Activated CD8-positive, alpha-beta T cell treated with anti-CD3 and anti-CD28 coated beads for 36 hours (primary cell): ENCODE measurements around the gene STIP1. TPM values are rescaled to one million over a fixed set of nuclear protein-coding genes. Genes with fewer than 3 reads are reported as not detected.

Experiments used
- ATAC-seq: fragments of 200-7000 bp; cut with Tn5 transposase; one replicate; pipeline ENCODE4 v1.10.0; 2021; ENCODE audit warnings: mild to moderate bottlenecking, moderate library complexity
- CTCF ChIA-PET: fragments of 350-600 bp; sonication (Branson Sonifier 250); formaldehyde crosslinking; loops from one replicate; lab custom pipeline; 2021; ENCODE audit warnings: antibody characterized with exemption; lab: Charles Lee
- POLR2A ChIA-PET: fragments of 350-600 bp; sonication (Branson Sonifier 250); formaldehyde crosslinking; loops from one replicate; lab custom pipeline; 2021; ENCODE audit warnings: antibody characterized with exemption; lab: Charles Lee
- DNase-seq: peaks from one replicate; pipeline ENCODE4 v3.0.0-alpha.2; 2020
- H3K27ac Mint-ChIP-seq: one replicate; pipeline ENCODE4 v1.8.0; 2021; ENCODE audit warnings: mild to moderate bottlenecking, mixed read lengths
- H3K27me3 Mint-ChIP-seq: one replicate; pipeline ENCODE4 v1.8.0; 2021; ENCODE audit warnings: mixed read lengths
- H3K36me3 Mint-ChIP-seq: one replicate; pipeline ENCODE4 v1.8.0; 2021; ENCODE audit warnings: low read depth, mixed read lengths
- H3K4me1 Mint-ChIP-seq: one replicate; pipeline ENCODE4 v1.8.0; 2021; ENCODE audit warnings: low read depth, mixed read lengths
- H3K4me3 Mint-ChIP-seq: one replicate; pipeline ENCODE4 v1.8.0; 2021; ENCODE audit warnings: mild to moderate bottlenecking, moderate library complexity, mixed read lengths
- H3K9me3 Mint-ChIP-seq: one replicate; pipeline ENCODE4 v1.8.0; 2021; ENCODE audit warnings: mixed read lengths
- CTCF ChIP-seq: fragments of 200-600 bp; IDR thresholded peaks from one replicate; pipeline ENCODE4 v1.8.0; 2022; ENCODE audit warnings: antibody characterized with exemption, mild to moderate bottlenecking
- intact Hi-C: fragments of 100-400 bp; cut with micrococcal nuclease; formaldehyde crosslinking; loops from one replicate; pipeline ENCODE4 v1.10.0; 2022
- total RNA-seq, 2 experiments: library from RNA; stranded (reverse); gene quantifications; one replicate each; pipeline ENCODE4 v1.2.3, GENCODE V29; 2021

STIP1 gene
- total RNA-seq, 2 experiments from 2014 or later: 396 to 416 TPM

GRCh38 chr11:64203421-64204079 is 17.6 kb downstream of the STIP1 start:
- no peak for TF ChIP-seq CTCF
- ChIA-PET POLR2A (interaction anchor here (0.7 to 9.7 kb wide), 7 partner anchors 14 to 99 kb away, joined by 3 to 206 read pairs (median 55); partner anchors contain the start of genes ESRRA, FKBP2, NUDT22 and PPP1R14B), CTCF (interaction anchor here (1.4 to 7.5 kb wide), 15 partner anchors 8 to 151 kb away, joined by 5 to 111 read pairs (median 11); partner anchors contain the start of genes CATSPERZ, NUDT22, PLCB3 and PPP1R14B)
- Mint-ChIP-seq H3K27ac (peak overlapping the region; percentile 49), H3K27me3 (no peaks in the 10 kb centered on the region), H3K36me3 (peaks cover 75% of the 10 kb centered on the region), H3K9me3 (no peaks in the 10 kb centered on the region), H3K4me3 (no peak overlapping the region), H3K4me1 (peaks cover 35% of the 10 kb centered on the region)
- DNase-seq (no peak), ATAC-seq (no peak)
- intact Hi-C loops: loop anchor here (5.0 kb wide), 1 partner anchor 99 kb away; the partner anchor contains the start of gene CATSPERZ

GRCh38 chr11:64204080-64204440 is 18.1 kb downstream of the STIP1 start:
- peak overlapping the region; percentile 65 for H3K27ac Mint-ChIP-seq
- H3K4me3 Mint-ChIP-seq: no peak overlapping the region
- POLR2A ChIA-PET: interaction anchor here (0.7 to 9.7 kb wide), 12 partner anchors 8 to 120 kb away, joined by 3 to 206 read pairs (median 4); partner anchors contain the start of genes ESRRA, FKBP2, NUDT22 and PLCB3
- DNase-seq: no peak
- H3K27me3 Mint-ChIP-seq: no peaks in the 10 kb centered on the region
- TF ChIP-seq CTCF: no peak
- intact Hi-C loops: loop anchor here (5.0 kb wide), 1 partner anchor 98 kb away; the partner anchor contains the start of gene CATSPERZ
- peaks cover 40% of the 10 kb centered on the region for H3K4me1 Mint-ChIP-seq
- no peak for ATAC-seq
- H3K9me3 Mint-ChIP-seq: no peaks in the 10 kb centered on the region
- peaks cover 78% of the 10 kb centered on the region for H3K36me3 Mint-ChIP-seq
- CTCF ChIA-PET: interaction anchor here (0.7 to 7.5 kb wide), 24 partner anchors 9 to 155 kb away, joined by 3 to 111 read pairs (median 7); partner anchors contain the start of genes BAD, CATSPERZ, FKBP2 and NUDT22

GRCh38 chr11:64204464-64204989 is 18.6 kb downstream of the STIP1 start:
- H3K4me3 Mint-ChIP-seq: peak overlapping the region; percentile 53
- H3K9me3 Mint-ChIP-seq: no peaks in the 10 kb centered on the region
- peaks cover 79% of the 10 kb centered on the region for H3K36me3 Mint-ChIP-seq
- ATAC-seq (peak; percentile 10), DNase-seq (peak; percentile 87)
- peak overlapping the region; percentile 65 for H3K27ac Mint-ChIP-seq
- peaks cover 44% of the 10 kb centered on the region for H3K4me1 Mint-ChIP-seq
- ChIA-PET CTCF (interaction anchor here (0.7 to 7.5 kb wide), 25 partner anchors 9 to 155 kb away, joined by 3 to 111 read pairs (median 7); partner anchors contain the start of genes BAD, CATSPERZ, FKBP2 and NUDT22), POLR2A (interaction anchor here (0.7 to 9.7 kb wide), 15 partner anchors 7 to 119 kb away, joined by 3 to 206 read pairs (median 4); partner anchors contain the start of genes ESRRA, FKBP2, NUDT22 and PLCB3)
- TF ChIP-seq CTCF: peak; percentile 62
- no peaks in the 10 kb centered on the region for H3K27me3 Mint-ChIP-seq
- intact Hi-C loops: loop anchor here (5.0 kb wide), 1 partner anchor 98 kb away; the partner anchor contains the start of gene CATSPERZ

GRCh38 chr11:64206457-64207255 is 20.7 kb downstream of the STIP1 start, which contains the start of gene FERMT3:
TSS of gene FERMT3 (plus strand) at chr11:64206721. CDS start at chr11:64207365, 644 bp downstream.
- ChIA-PET CTCF (interaction anchor here (0.9 to 7.5 kb wide), 14 partner anchors 9 to 148 kb away, joined by 3 to 111 read pairs (median 9); partner anchors contain the start of genes CATSPERZ, NUDT22, PLCB3 and PPP1R14B), POLR2A (interaction anchor here (0.5 to 9.7 kb wide), 37 partner anchors 9 to 528 kb away, joined by 3 to 206 read pairs (median 4); partner anchors contain the start of genes CCDC88B, DNAJC4, ESRRA and MACROD1)
- DNase-seq (peak; percentile 90), ATAC-seq (peak; percentile 62)
- H3K36me3 Mint-ChIP-seq: peaks cover 73% of the 10 kb centered on the region
- intact Hi-C loops: no loop called here
- H3K27me3 Mint-ChIP-seq: no peaks in the 10 kb centered on the region
- H3K27ac Mint-ChIP-seq: peak within 1 kb of the TSS; percentile 97
- TF ChIP-seq CTCF: no peak
- H3K4me1 Mint-ChIP-seq: peaks cover 48% of the 10 kb centered on the region
- H3K4me3 Mint-ChIP-seq: peak within 1 kb of the TSS; percentile 92
- H3K9me3 Mint-ChIP-seq: no peaks in the 10 kb centered on the region
